ENCODE results near the gene ENOSF1. TPM values are rescaled to one million over a fixed set of nuclear protein-coding genes. Genes with fewer than 3 reads are reported as not detected.

The ENOSF1 gene
- polyA plus RNA-seq, 1 of the 3 experiments (the other 2 are of a cell fraction) = 23.3 TPM

DNA sequence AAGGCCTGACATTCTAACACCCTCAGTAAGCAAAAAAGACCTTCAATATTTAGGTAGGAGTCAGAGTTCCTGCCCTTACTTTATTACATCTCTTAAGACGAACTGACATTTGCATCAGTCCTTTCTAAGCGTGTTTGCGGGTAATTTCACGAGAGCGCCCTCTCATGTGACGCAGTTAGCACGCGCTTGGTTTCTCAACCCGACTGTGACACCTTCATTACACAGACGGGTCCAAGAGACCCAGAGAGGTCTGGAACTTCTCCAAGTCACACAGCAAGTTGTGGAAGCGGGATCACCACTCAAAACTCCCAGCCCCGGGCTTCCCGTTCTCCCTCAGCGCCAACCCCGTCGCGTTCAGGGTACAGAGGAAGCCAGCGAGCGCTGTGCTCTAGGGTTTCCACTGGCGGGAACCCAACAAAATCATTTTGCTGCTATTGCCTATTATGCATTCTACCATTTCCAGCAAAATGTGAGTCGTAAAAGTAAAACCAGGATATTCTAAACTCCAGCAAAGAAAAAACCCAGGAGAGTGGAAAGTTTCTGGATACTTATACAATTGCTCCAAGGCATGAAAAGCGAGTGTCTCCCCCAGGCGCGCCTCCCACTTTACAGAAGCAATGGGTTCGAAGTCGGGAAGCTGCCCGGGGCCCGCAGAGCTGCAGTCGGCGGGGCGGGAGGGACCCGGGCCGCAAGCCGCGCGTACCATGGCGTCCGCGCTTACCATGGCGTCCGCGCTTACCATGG lies 601 bp downstream of the ENOSF1 start:
- ChIA-PET CTCF (interaction anchor here (0.6 to 2.1 kb wide), 14 partner anchors 10 to 128 kb away, joined by 3 to 10 read pairs (median 4); no protein-coding TSS in a partner anchor), POLR2A (no interaction called here)
- H3K9me3 ChIP-seq = no peaks in the 10 kb centered on the region
- peak; percentile 58 for DNase-seq
- 4% methylated on average over 37 of the region's 42 CpGs for WGBS (ENCODE audit: low lambda C conversion rate)
- no peaks in the 10 kb centered on the region for H3K27me3 ChIP-seq (ENCODE audit: insufficient read depth)
- peak overlapping the region; percentile 91 for H3K4me2 ChIP-seq
- peaks cover 27% of the 10 kb centered on the region for H3F3A ChIP-seq (replicated peaks; ENCODE audit: insufficient read depth)
- peaks cover 0 to 7% of the 10 kb centered on the region in 2 experiments; a peak in 1 of 4 replicates for H3K4me1 ChIP-seq (ENCODE audit: control insufficient read depth in 1 of 2, insufficient read depth in 2 of 2, low read depth in 1 of 2, low read length in 1 of 2)
- H3K27ac ChIP-seq (ENCODE audit: low read depth in 2 of 2, low read length in 1 of 2) = peak overlapping the region in 1 of 2 experiments; percentile 47; a peak in 1 of 4 replicates
- no peaks in the 10 kb centered on the region for H4K20me1 ChIP-seq (ENCODE audit: insufficient read depth)
- H3K4me3 ChIP-seq (ENCODE audit: low read depth in 2 of 2, low read length in 1 of 2) = peak overlapping the region; percentile 67 to 68
- H3K79me2 ChIP-seq (ENCODE audit: insufficient read depth) = peaks cover 16% of the 10 kb centered on the region; the same call in 1 of the 2 replicates
- no peaks in the 10 kb centered on the region for H3K9me2 ChIP-seq
- H2AFZ ChIP-seq (ENCODE audit: low read depth) = peak overlapping the region; percentile 87
- H3K9ac ChIP-seq = peak overlapping the region; percentile 70
- H3K36me3 ChIP-seq (replicated peaks in 1 of 2; ENCODE audit: control insufficient read depth in 1 of 2, insufficient read depth in 2 of 2, low read length in 1 of 2) = no peaks in the 10 kb centered on the region
- TF ChIP-seq RCOR1 (IDR thresholded peaks at IDR 0.05; ENCODE audit: low read length) (no peak), MXI1 (IDR thresholded peaks at IDR 0.05; ENCODE audit: low read depth, low read length) (peak; percentile 88), SIN3A (IDR thresholded peaks at IDR 0.05; ENCODE audit: borderline replicate concordance, low read depth, low read length) (peak; percentile 2; the same call in 1 of the 2 replicates), NRF1 (IDR thresholded peaks at IDR 0.05; ENCODE audit: low read depth, low read length) (no peak), EP300 (IDR thresholded peaks at IDR 0.05; ENCODE audit: borderline replicate concordance in 1 of 2, low read depth in 1 of 2, low read length in 1 of 2) (no peak), TAF1 (IDR thresholded peaks at IDR 0.05; ENCODE audit: borderline replicate concordance, low read depth, low read length) (no peak), YY1 (IDR thresholded peaks at IDR 0.05; ENCODE audit: low read depth) (peak; percentile 84), JUND (IDR thresholded peaks at IDR 0.05) (no peak), RFX5 (IDR thresholded peaks at IDR 0.05; ENCODE audit: low read length) (no peak), TCF12 (IDR thresholded peaks at IDR 0.05) (no peak), SMC3 (IDR thresholded peaks at IDR 0.05; ENCODE audit: low read depth, low read length) (no peak), GATA2 (CRISPR knock-in tag; IDR thresholded peaks at IDR 0.05) (no peak), POLR2AphosphoS5 (IDR thresholded peaks at IDR 0.05; ENCODE audit: low read depth, low read length) (no peak), MEF2A (IDR thresholded peaks at IDR 0.05; ENCODE audit: borderline replicate concordance, low read depth) (no peak), FOSL2 (IDR thresholded peaks at IDR 0.05; ENCODE audit: borderline replicate concordance, low read depth) (no peak), NFIC (IDR thresholded peaks at IDR 0.05; ENCODE audit: borderline replicate concordance) (no peak), FOXM1 (IDR thresholded peaks at IDR 0.05; ENCODE audit: low read depth) (no peak), ELF1 (IDR thresholded peaks at IDR 0.05) (no peak)
- TF ChIP-seq, protein P1, sequence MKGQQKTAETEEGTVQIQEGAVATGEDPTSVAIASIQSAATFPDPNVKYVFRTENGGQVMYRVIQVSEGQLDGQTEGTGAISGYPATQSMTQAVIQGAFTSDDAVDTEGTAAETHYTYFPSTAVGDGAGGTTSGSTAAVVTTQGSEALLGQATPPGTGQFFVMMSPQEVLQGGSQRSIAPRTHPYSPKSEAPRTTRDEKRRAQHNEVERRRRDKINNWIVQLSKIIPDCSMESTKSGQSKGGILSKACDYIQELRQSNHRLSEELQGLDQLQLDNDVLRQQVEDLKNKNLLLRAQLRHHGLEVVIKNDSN (IDR thresholded peaks at IDR 0.05; ENCODE audit: borderline replicate concordance, low read depth) = no peak
- TF ChIP-seq, protein P2, sequence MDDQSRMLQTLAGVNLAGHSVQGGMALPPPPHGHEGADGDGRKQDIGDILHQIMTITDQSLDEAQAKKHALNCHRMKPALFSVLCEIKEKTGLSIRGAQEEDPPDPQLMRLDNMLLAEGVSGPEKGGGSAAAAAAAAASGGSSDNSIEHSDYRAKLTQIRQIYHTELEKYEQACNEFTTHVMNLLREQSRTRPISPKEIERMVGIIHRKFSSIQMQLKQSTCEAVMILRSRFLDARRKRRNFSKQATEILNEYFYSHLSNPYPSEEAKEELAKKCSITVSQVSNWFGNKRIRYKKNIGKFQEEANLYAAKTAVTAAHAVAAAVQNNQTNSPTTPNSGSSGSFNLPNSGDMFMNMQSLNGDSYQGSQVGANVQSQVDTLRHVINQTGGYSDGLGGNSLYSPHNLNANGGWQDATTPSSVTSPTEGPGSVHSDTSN (IDR thresholded peaks at IDR 0.05) = no peak
- TF ChIP-seq, protein P3, sequence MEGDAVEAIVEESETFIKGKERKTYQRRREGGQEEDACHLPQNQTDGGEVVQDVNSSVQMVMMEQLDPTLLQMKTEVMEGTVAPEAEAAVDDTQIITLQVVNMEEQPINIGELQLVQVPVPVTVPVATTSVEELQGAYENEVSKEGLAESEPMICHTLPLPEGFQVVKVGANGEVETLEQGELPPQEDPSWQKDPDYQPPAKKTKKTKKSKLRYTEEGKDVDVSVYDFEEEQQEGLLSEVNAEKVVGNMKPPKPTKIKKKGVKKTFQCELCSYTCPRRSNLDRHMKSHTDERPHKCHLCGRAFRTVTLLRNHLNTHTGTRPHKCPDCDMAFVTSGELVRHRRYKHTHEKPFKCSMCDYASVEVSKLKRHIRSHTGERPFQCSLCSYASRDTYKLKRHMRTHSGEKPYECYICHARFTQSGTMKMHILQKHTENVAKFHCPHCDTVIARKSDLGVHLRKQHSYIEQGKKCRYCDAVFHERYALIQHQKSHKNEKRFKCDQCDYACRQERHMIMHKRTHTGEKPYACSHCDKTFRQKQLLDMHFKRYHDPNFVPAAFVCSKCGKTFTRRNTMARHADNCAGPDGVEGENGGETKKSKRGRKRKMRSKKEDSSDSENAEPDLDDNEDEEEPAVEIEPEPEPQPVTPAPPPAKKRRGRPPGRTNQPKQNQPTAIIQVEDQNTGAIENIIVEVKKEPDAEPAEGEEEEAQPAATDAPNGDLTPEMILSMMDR (IDR thresholded peaks at IDR 0.05) = peak; percentile 36
- TF ChIP-seq, protein P4, sequence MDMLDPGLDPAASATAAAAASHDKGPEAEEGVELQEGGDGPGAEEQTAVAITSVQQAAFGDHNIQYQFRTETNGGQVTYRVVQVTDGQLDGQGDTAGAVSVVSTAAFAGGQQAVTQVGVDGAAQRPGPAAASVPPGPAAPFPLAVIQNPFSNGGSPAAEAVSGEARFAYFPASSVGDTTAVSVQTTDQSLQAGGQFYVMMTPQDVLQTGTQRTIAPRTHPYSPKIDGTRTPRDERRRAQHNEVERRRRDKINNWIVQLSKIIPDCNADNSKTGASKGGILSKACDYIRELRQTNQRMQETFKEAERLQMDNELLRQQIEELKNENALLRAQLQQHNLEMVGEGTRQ (IDR thresholded peaks at IDR 0.05; ENCODE audit: borderline replicate concordance, low read depth, low read length) = no peak
- TF ChIP-seq, protein P5, sequence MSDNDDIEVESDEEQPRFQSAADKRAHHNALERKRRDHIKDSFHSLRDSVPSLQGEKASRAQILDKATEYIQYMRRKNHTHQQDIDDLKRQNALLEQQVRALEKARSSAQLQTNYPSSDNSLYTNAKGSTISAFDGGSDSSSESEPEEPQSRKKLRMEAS (IDR thresholded peaks at IDR 0.05; ENCODE audit: low read depth) = peak; percentile 83; the same call in 1 of the 2 replicates
- TF ChIP-seq, protein P6, sequence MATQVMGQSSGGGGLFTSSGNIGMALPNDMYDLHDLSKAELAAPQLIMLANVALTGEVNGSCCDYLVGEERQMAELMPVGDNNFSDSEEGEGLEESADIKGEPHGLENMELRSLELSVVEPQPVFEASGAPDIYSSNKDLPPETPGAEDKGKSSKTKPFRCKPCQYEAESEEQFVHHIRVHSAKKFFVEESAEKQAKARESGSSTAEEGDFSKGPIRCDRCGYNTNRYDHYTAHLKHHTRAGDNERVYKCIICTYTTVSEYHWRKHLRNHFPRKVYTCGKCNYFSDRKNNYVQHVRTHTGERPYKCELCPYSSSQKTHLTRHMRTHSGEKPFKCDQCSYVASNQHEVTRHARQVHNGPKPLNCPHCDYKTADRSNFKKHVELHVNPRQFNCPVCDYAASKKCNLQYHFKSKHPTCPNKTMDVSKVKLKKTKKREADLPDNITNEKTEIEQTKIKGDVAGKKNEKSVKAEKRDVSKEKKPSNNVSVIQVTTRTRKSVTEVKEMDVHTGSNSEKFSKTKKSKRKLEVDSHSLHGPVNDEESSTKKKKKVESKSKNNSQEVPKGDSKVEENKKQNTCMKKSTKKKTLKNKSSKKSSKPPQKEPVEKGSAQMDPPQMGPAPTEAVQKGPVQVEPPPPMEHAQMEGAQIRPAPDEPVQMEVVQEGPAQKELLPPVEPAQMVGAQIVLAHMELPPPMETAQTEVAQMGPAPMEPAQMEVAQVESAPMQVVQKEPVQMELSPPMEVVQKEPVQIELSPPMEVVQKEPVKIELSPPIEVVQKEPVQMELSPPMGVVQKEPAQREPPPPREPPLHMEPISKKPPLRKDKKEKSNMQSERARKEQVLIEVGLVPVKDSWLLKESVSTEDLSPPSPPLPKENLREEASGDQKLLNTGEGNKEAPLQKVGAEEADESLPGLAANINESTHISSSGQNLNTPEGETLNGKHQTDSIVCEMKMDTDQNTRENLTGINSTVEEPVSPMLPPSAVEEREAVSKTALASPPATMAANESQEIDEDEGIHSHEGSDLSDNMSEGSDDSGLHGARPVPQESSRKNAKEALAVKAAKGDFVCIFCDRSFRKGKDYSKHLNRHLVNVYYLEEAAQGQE (IDR thresholded peaks at IDR 0.05; ENCODE audit: low read depth, low read length) = no peak

All from SK-N-SH (cell line).